Activated naive CD8-positive, alpha-beta T cell treated with anti-CD3 and anti-CD28 coated beads, Interleukin-2, amount 10 ng/mL, durations not matched to agents 7 days and 5 days (primary cell): Measurements from ENCODE around the gene TPK1. TPM values are rescaled to one million over a fixed set of nuclear protein-coding genes. Genes with fewer than 3 reads are reported as not detected.
"Not testable (repeated sequence)": the region's sequence is repeated elsewhere in the genome, so short reads cannot be mapped to it uniquely, and the experiment has no call there.

Source experiments
- ATAC-seq: fragments of 150-1000 bp; cut with Tn5 transposase; one replicate; pipeline ENCODE4 v1.10.0; 2021; ENCODE audit warnings: low read depth, moderate library complexity
- POLR2A ChIA-PET: fragments of 350-600 bp; sonication (Branson Sonifier 250); formaldehyde crosslinking; loops from one replicate; lab custom pipeline; 2021; ENCODE audit warnings: antibody characterized with exemption; lab: Charles Lee
- DNase-seq: peaks from one replicate; pipeline ENCODE4 v3.0.0; 2021
- H3K27ac Mint-ChIP-seq: one replicate; pipeline ENCODE4 v1.8.0; 2022; ENCODE audit warnings: mild to moderate bottlenecking, mixed read lengths
- H3K27me3 Mint-ChIP-seq: one replicate; pipeline ENCODE4 v1.8.0; 2022; ENCODE audit warnings: mild to moderate bottlenecking, moderate library complexity, mixed read lengths
- H3K36me3 Mint-ChIP-seq: one replicate; pipeline ENCODE4 v1.8.0; 2021; ENCODE audit warnings: mild to moderate bottlenecking, mixed read lengths
- H3K4me1 Mint-ChIP-seq: one replicate; pipeline ENCODE4 v1.8.0; 2021; ENCODE audit warnings: mixed read lengths
- H3K4me3 Mint-ChIP-seq: one replicate; pipeline ENCODE4 v1.8.0; 2022; ENCODE audit warnings: mild to moderate bottlenecking, moderate library complexity, mixed read lengths
- H3K9me3 Mint-ChIP-seq: one replicate; pipeline ENCODE4 v1.8.0; 2021; ENCODE audit warnings: mixed read lengths
- total RNA-seq, 2 experiments: library from RNA; stranded (reverse); gene quantifications; one replicate each; pipeline ENCODE4 v1.2.3, GENCODE V29; 2021

TPK1 gene
- total RNA-seq, 2 experiments from 2014 or later: 17.7 to 21.0 TPM

- Mint-ChIP-seq H3K27me3 (no peaks in the 10 kb centered on the region), H3K9me3 (no peaks in the 10 kb centered on the region), H3K27ac (peak overlapping the region; percentile 88), H3K4me3 (peak overlapping the region; percentile 65), H3K4me1 (peaks cover 57% of the 10 kb centered on the region), H3K36me3 (peaks cover 2% of the 10 kb centered on the region)
- DNase-seq: no peak
- POLR2A ChIA-PET: interaction anchor here (7.4 kb wide), 1 partner anchor 17 kb away, joined by 96 read pairs; the partner anchor contains the start of gene TPK1
- ATAC-seq: peak; percentile 89
Measured at GRCh38 chr7:144818511-144818910, 17.3 kb downstream of the TPK1 start.

DNA sequence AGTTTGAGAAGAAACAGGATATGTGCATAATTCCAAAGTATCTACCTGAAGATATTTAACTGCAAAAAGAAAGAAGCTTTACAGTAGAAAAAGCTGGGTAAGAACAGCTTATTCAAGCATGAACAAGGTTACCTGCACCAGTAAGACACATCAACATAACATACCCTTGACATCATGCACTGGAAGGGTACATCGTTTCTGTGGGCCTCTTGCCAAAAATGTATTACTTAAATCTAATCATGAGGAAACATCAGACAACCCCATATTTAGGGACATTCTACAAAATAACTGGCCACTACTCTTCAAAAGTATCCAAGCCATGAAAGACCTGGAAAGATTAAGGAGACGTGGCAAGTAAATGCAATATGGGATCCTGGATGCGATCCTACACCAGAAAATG, 18.9 kb downstream of the TPK1 start:
- no peaks in the 10 kb centered on the region for H3K9me3 Mint-ChIP-seq
- peaks cover 55% of the 10 kb centered on the region for H3K4me1 Mint-ChIP-seq
- H3K36me3 Mint-ChIP-seq: peaks cover 2% of the 10 kb centered on the region
- no peaks in the 10 kb centered on the region for H3K27me3 Mint-ChIP-seq
- H3K4me3 Mint-ChIP-seq: no peak overlapping the region
- no peak overlapping the region for H3K27ac Mint-ChIP-seq
- DNase-seq (no peak), ATAC-seq (no peak)
- POLR2A ChIA-PET: interaction anchor here (7.4 kb wide), 1 partner anchor 18 kb away, joined by 96 read pairs; the partner anchor contains the start of gene TPK1

GRCh38 chr7:144814299-144814698, 21.6 kb downstream of the TPK1 start:
- Mint-ChIP-seq H3K4me3 (no peak overlapping the region), H3K36me3 (peaks cover 7% of the 10 kb centered on the region), H3K27me3 (no peaks in the 10 kb centered on the region), H3K4me1 (peaks cover 43% of the 10 kb centered on the region), H3K27ac (no peak overlapping the region), H3K9me3 (no peaks in the 10 kb centered on the region)
- DNase-seq: no peak
- no peak for ATAC-seq
- POLR2A ChIA-PET: interaction anchor here (5.5 kb wide), 1 partner anchor 21 kb away, joined by 76 read pairs; the partner anchor contains the start of gene TPK1

- Mint-ChIP-seq H3K4me1 (peaks cover 38% of the 10 kb centered on the region), H3K27ac (peak overlapping the region; percentile 75), H3K27me3 (no peaks in the 10 kb centered on the region), H3K36me3 (peaks cover 8% of the 10 kb centered on the region), H3K4me3 (peak overlapping the region; percentile 71), H3K9me3 (no peaks in the 10 kb centered on the region)
- ATAC-seq (peak; percentile 96), DNase-seq (no peak)
- POLR2A ChIA-PET: interaction anchor here (0.7 to 5.5 kb wide), 2 partner anchors 15 to 23 kb away, joined by 3 to 76 read pairs; partner anchors contain the start of gene TPK1
Measured at GRCh38 chr7:144812379-144813283, 23.2 kb downstream of the TPK1 start.

GRCh38 chr7:144805627-144806239, 30.1 kb downstream of the TPK1 start:
- DNase-seq (no peak), ATAC-seq (no peak)
- Mint-ChIP-seq H3K4me1 (peaks cover 14% of the 10 kb centered on the region), H3K4me3 (no peak overlapping the region), H3K27ac (no peak overlapping the region), H3K9me3 (peaks cover 3% of the 10 kb centered on the region), H3K36me3 (peaks cover 20% of the 10 kb centered on the region), H3K27me3 (no peaks in the 10 kb centered on the region)
- POLR2A ChIA-PET: no interaction called here

DNA sequence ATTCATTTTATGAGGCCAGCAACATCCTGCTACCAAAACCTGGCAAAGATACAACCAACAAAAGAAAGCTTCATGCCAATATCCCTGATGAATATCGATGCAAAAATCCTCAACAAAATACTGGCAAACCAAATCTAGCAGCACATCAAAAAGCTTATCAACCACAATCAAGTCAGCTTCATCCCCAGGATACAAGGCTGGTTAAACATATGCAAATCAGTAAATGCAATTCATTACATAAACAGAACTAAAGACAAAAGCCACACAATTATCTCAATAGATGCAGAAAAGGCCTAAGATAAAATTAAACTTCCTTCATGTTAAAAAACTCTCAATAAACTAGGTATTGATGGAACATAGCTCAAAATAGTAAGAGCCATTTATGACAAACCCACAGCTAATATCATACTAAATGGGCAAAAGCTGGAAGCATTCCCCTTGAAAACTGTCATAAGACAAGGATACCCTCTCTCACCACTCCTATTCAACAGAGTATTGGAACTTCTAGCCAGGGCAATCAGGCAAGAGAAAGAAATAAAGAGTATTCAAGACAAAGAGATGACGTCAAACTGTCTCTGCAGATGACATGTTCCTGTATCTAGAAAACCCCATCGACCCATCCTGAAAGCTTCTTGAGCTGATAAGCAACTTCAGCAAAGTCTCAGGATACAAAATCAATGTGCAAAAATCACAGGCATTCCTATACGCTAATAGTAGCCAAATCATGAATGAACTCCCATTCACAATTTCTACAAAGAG, 35.0 kb downstream of the TPK1 start:
- POLR2A ChIA-PET: interaction anchor here (0.8 kb wide), 1 partner anchor 34 kb away, joined by 3 read pairs; no protein-coding TSS in a partner anchor
- peaks cover 15% of the 10 kb centered on the region for H3K9me3 Mint-ChIP-seq
- H3K27ac Mint-ChIP-seq, ATAC-seq, H3K4me3 Mint-ChIP-seq, DNase-seq, H3K27me3 Mint-ChIP-seq, H3K4me1 Mint-ChIP-seq: not testable (repeated sequence)
- H3K36me3 Mint-ChIP-seq: peaks cover 46% of the 10 kb centered on the region

GRCh38 chr7:144796919-144797318, 38.9 kb downstream of the TPK1 start:
- ATAC-seq: no peak
- H3K27me3 Mint-ChIP-seq: no peaks in the 10 kb centered on the region
- POLR2A ChIA-PET: no interaction called here
- peaks cover 3% of the 10 kb centered on the region for H3K4me1 Mint-ChIP-seq
- H3K36me3 Mint-ChIP-seq: peaks cover 37% of the 10 kb centered on the region
- H3K4me3 Mint-ChIP-seq: no peak overlapping the region
- no peak overlapping the region for H3K27ac Mint-ChIP-seq
- no peak for DNase-seq
- H3K9me3 Mint-ChIP-seq: peaks cover 12% of the 10 kb centered on the region

DNA sequence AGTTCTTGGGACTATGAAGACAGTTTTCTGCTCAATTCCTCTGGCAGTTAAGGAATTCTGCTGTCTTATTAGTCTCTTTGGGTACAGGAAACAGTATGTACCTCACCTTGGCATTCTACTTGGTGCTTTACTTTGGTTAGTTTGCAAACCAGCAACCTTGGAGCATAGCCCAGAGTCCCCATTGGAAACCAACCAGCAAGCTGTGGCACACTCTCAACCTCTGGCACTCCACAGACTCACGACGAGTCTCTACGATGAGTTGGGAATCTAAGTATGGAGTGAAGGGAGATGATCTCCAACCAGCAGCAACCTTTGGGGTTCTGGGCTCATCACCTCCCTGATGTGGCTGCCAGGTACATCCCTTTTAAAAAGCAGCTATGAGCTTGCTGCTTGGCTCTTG, 43.8 kb downstream of the TPK1 start:
- H3K27ac Mint-ChIP-seq: no peak overlapping the region
- no peak for DNase-seq
- H3K4me1 Mint-ChIP-seq: no peaks in the 10 kb centered on the region
- ATAC-seq: no peak
- H3K4me3 Mint-ChIP-seq: no peak overlapping the region
- peaks cover 2% of the 10 kb centered on the region for H3K9me3 Mint-ChIP-seq
- POLR2A ChIA-PET: no interaction called here
- peaks cover 8% of the 10 kb centered on the region for H3K36me3 Mint-ChIP-seq
- H3K27me3 Mint-ChIP-seq: no peaks in the 10 kb centered on the region

GRCh38 chr7:144791488-144791887, 44.4 kb downstream of the TPK1 start:
- H3K4me1 Mint-ChIP-seq: no peaks in the 10 kb centered on the region
- peaks cover 2% of the 10 kb centered on the region for H3K9me3 Mint-ChIP-seq
- ATAC-seq (no peak), DNase-seq (no peak)
- no peaks in the 10 kb centered on the region for H3K27me3 Mint-ChIP-seq
- POLR2A ChIA-PET: no interaction called here
- peaks cover 5% of the 10 kb centered on the region for H3K36me3 Mint-ChIP-seq
- H3K27ac Mint-ChIP-seq: no peak overlapping the region
- no peak overlapping the region for H3K4me3 Mint-ChIP-seq

- ATAC-seq (no peak), DNase-seq (no peak)
- no peaks in the 10 kb centered on the region for H3K4me1 Mint-ChIP-seq
- no peak overlapping the region for H3K27ac Mint-ChIP-seq
- H3K9me3 Mint-ChIP-seq: no peaks in the 10 kb centered on the region
- H3K27me3 Mint-ChIP-seq: no peaks in the 10 kb centered on the region
- POLR2A ChIA-PET: interaction anchor here (1.0 kb wide), 1 partner anchor 48 kb away, joined by 3 read pairs; no protein-coding TSS in a partner anchor
- peaks cover 1% of the 10 kb centered on the region for H3K36me3 Mint-ChIP-seq
- H3K4me3 Mint-ChIP-seq: no peak overlapping the region
Measured at GRCh38 chr7:144787127-144787526, 48.7 kb downstream of the TPK1 start.

DNA sequence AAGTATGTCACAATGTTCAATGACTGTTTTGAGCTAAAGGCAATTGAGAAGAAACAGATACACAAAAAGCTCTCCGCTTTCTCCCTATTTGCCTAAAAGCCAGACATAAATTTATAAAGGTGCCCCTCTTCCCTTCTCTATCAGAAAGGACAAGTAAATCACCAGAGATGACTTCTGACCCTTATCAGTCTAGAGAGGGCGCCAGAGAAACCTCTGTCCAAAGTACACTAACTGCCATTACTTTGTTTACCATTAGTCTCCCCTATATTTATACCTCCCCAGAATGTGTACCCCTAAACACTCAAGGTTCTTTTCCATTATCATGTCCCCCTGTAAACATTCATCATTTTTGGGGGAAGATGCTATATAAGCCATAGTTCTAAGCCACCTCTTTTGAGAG, 49.3 kb downstream of the TPK1 start:
- Mint-ChIP-seq H3K36me3 (peaks cover 1% of the 10 kb centered on the region), H3K27me3 (no peaks in the 10 kb centered on the region), H3K9me3 (no peaks in the 10 kb centered on the region), H3K27ac (no peak overlapping the region), H3K4me3 (no peak overlapping the region), H3K4me1 (no peaks in the 10 kb centered on the region)
- DNase-seq: no peak
- peak; percentile 67 for ATAC-seq
- POLR2A ChIA-PET: interaction anchor here (1.0 kb wide), 1 partner anchor 48 kb away, joined by 3 read pairs; no protein-coding TSS in a partner anchor

DNA sequence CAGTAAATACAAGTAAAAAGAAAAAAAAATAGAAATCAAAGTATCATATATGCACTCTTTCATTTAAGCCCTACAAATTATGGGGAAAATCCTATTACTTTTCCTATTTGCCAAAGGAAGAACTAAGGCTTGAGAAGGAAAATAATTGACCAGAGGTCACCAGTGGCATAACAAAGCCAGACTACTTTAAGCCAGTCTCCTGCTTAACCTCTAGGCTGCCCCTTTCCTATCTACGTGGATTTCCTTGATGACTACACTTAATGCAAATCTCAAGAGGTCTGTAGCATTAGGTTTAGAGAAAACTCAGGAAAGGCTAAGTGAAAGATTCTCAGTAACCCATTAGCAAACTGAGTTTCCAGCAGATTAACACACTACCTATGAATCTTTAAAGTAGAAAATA, 49.8 kb downstream of the TPK1 start:
- Mint-ChIP-seq H3K36me3 (peaks cover 1% of the 10 kb centered on the region), H3K4me1 (no peaks in the 10 kb centered on the region), H3K27me3 (no peaks in the 10 kb centered on the region), H3K27ac (no peak overlapping the region), H3K4me3 (no peak overlapping the region), H3K9me3 (no peaks in the 10 kb centered on the region)
- no peak for ATAC-seq
- DNase-seq: no peak
- POLR2A ChIA-PET: no interaction called here

DNA sequence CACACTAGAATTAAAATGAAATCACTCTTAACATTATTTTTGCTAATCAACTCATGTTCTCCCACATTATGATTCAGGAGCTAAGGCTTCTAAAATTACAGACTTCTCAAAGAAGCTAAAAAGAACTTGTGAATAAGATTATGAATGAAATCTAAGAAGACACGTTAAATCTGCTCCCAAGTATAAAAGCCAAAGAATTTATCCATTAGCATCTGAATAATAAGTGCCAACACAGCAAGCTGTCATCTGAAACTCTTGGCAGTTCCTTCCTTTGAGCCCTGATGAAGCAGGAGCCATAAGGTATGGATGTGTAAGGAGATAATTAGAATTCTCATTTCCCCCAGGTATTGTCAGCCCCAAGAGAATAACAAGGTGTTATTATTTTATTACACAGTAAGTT, 50.3 kb downstream of the TPK1 start:
- ATAC-seq: no peak
- peaks cover 1% of the 10 kb centered on the region for H3K36me3 Mint-ChIP-seq
- no peak overlapping the region for H3K4me3 Mint-ChIP-seq
- no peaks in the 10 kb centered on the region for H3K27me3 Mint-ChIP-seq
- H3K4me1 Mint-ChIP-seq: no peaks in the 10 kb centered on the region
- DNase-seq: no peak
- POLR2A ChIA-PET: no interaction called here
- no peaks in the 10 kb centered on the region for H3K9me3 Mint-ChIP-seq
- H3K27ac Mint-ChIP-seq: no peak overlapping the region
